Subcutaneous adipose tissue (tissue), 4 donors: ENCODE measurements around the gene CEP350. TPM values are rescaled to one million over a fixed set of nuclear protein-coding genes. Genes with fewer than 3 reads are reported as not detected.

Experiments used
- total RNA-seq, 4 donors: library from RNA; depleted of rRNA; stranded (reverse); fragments of >200 nt; gene quantifications; one replicate each; pipeline ENCODE4 v1.1.0, GENCODE V29; 2016
- TF ChIP-seq, protein P1 (sequence below): fragments of 450-650 bp; IDR thresholded peaks from one replicate; pipeline ENCODE4 v1.5.1; 2016; ENCODE audit warnings: low read depth, mild to moderate bottlenecking, control low read depth, antibody characterized with exemption, moderate library complexity

The CEP350 gene
- total RNA-seq, 4 donors from 2014 or later: 77.2 to 136 (median 103) TPM

- TF ChIP-seq, protein P1, sequence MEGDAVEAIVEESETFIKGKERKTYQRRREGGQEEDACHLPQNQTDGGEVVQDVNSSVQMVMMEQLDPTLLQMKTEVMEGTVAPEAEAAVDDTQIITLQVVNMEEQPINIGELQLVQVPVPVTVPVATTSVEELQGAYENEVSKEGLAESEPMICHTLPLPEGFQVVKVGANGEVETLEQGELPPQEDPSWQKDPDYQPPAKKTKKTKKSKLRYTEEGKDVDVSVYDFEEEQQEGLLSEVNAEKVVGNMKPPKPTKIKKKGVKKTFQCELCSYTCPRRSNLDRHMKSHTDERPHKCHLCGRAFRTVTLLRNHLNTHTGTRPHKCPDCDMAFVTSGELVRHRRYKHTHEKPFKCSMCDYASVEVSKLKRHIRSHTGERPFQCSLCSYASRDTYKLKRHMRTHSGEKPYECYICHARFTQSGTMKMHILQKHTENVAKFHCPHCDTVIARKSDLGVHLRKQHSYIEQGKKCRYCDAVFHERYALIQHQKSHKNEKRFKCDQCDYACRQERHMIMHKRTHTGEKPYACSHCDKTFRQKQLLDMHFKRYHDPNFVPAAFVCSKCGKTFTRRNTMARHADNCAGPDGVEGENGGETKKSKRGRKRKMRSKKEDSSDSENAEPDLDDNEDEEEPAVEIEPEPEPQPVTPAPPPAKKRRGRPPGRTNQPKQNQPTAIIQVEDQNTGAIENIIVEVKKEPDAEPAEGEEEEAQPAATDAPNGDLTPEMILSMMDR: no peak
These were observed 178.6 kb downstream of the CEP350 start for GRCh38 chr1:180133193-180133592.

- TF ChIP-seq, protein P1: no peak
These were observed 180.9 kb downstream of the CEP350 start for GRCh38 chr1:180135535-180135934.

DNA sequence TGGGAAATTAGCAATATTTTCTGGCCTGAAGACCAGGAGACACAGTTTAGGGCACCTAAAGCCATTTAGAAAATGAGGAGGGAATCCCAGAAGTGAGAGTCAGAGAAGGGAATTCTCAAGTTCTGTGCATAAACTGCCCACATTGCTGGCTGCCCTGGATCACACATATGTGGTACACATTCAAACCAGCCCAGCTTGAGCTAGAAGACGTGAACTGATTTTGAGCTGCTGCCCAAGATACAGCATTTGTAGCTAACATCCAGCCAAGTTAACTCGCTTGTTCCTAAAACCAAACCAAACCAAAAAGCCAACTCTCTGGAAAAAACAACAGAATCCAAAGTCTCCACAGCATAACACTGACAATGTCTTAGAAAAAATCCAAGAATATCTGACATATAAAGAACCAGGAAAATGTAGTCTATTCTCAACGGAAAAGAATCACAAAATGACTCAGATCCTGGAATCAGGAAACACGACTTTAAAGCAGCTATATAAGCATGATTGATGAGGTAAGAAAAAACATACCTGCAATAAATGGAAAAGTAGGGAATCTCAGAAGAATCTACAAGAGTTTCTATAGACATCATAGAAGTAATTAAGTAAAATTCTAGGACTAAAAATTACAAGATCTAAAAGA lies 181.8 kb downstream of the CEP350 start:
- TF ChIP-seq, protein P1: no peak

GRCh38 chr1:180136968-180137356 lies 182.4 kb downstream of the CEP350 start:
- TF ChIP-seq, protein P1: no peak

DNA sequence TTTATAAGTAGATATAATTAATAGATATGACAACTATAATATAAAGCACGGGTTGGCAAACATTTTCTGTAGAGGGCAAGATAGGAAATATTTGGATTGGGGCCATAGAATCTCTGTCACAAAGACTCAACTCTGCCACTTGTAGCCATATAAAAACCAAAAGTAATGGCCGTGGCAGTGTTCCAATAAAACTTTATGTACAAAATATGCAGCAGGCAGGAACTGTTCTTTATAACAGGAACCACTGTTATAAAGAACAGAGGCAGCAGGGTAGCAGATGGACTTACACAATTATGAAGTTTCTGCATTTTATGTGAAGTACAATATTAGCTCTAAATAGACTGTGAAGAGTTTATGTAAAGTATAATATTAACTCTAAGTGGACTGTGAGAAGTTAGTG lies 183.2 kb downstream of the CEP350 start:
- TF ChIP-seq, protein P1: no peak

DNA sequence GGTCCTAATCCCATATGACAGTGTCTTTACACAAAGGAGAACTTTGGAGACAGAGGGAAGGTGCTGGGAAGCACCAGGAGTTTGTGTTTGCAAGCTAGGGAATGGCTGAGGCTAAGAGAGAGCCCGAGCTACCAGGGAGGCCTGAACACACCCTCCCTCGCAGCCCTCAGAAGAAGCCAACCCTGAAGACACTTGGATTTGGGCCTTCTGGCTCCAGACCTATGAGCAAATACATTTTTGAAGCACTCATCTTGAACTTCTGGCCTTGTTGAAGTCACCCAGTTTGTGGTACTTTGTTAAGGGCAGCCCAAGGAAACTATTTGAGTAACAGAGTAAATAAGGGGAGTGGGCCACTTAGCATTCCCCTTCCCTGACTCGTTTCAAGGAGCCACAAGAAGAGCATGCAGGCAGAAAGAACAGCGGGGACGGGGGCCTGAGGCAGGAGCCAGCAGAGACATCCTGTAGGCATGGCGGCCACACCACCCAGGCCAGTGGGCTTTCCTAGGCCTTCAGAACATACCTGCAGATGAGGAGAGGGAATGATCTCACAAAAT lies 186.8 kb downstream of the CEP350 start:
- TF ChIP-seq, protein P1: no peak

DNA sequence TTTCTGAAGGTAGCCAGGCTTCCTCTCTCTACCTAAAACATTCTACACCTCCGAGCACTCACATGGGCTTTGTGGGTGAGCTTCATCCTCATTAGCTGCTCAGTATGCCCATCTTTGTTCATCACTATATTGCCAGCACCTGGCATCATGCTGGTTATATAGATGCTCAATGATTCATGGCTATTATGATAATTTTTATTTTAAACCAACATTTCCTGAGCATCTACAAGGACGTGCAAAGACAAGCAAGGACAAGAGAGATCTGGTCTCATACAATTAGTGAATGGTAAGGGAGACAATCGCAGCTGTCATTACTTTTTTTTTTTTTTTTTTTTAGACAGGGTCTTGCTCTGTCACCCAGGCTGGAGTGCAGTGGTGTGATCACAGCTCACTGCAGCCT lies 188.7 kb downstream of the CEP350 start:
- TF ChIP-seq, protein P1: no peak
